K562 (cell line): ENCODE data around the gene POR. TPM values are rescaled to one million over a fixed set of nuclear protein-coding genes. Genes with fewer than 3 reads are reported as not detected.

ENCODE experiments used
- ATAC-seq: fragments of 200-7000 bp; cut with Tn5 transposase; 3 replicates; pipeline ENCODE4 v1.9.1; 2020; ENCODE audit warnings: moderate library complexity
- BruUV-seq: library from RNA; stranded (reverse); fragments of 400-500 nt; replicated peaks from 2 replicates; lab custom pipeline; 2021; lab: Mats Ljungman, UMichigan
- CTCF ChIA-PET: fragments of 300-600 bp; formaldehyde crosslinking; extraction: SDS; loops from one replicate; lab custom pipeline; 2021; ENCODE audit warnings: low intra/inter-chr PET ratio; lab: Yijun Ruan, JAX
- POLR2A ChIA-PET: fragments of 300-600, 350-650 bp; sonication (Branson Sonifier 250); formaldehyde crosslinking; extraction: SDS; loops from one replicate; lab custom pipeline; 2021; ENCODE audit warnings: antibody characterized with exemption, inconsistent platforms; lab: Yijun Ruan, JAX
- DNase-seq, 4 experiments: peaks; one replicate each; pipeline versions ENCODE4 v3.0.0 to v3.0.0-alpha.2; 2011 to 2018; ENCODE audit warnings: low spot score in 3 of 4, mixed read lengths in 3 of 4; ENCODE audit errors: extremely low read depth in 1 of 4
- FAIRE-seq: peaks from 2 replicates; lab custom pipeline; 2011; peaks lifted over from hg19 to GRCh38; lab: Jason Lieb, UNC
- H2AFZ ChIP-seq: 2 replicates; pipeline ENCODE4 v1.6.0; 2011; ENCODE audit warnings: low read depth, low read length, control low read depth, inconsistent platforms
- H3K27ac ChIP-seq: fragments of 200-600 bp; 3 replicates; pipeline ENCODE4 v1.8.0; 2011; ENCODE audit warnings: low read depth, mild to moderate bottlenecking, control low read depth, inconsistent platforms, low read length, moderate library complexity, mixed read lengths; ENCODE audit errors: extremely low read depth
- H3K27me3 ChIP-seq, 2 experiments: fragments of 300-600 bp in 1 of 2; 2 replicates in 1 of 2; 3 replicates in 1 of 2; pipeline versions ENCODE4 v1.6.0 to v1.8.0; 2011; ENCODE audit warnings: inconsistent platforms in 2 of 2, low read length in 2 of 2, mild to moderate bottlenecking in 1 of 2, mixed read lengths in 1 of 2, moderate library complexity in 1 of 2; ENCODE audit not compliant: control insufficient read depth in 2 of 2, insufficient read depth in 2 of 2
- H3K36me3 ChIP-seq: fragments of 300-600 bp; 3 replicates; pipeline ENCODE4 v1.8.0; 2011; ENCODE audit warnings: mild to moderate bottlenecking, low read length, inconsistent platforms; ENCODE audit not compliant: control insufficient read depth, insufficient read depth
- H3K4me1 ChIP-seq, 2 experiments: fragments of 200-600 bp in 1 of 2; replicated peaks in 1 of 2; 2 replicates in 1 of 2; 3 replicates in 1 of 2; pipeline versions ENCODE4 v1.5.1 to v1.8.0; 2011; ENCODE audit warnings: inconsistent platforms in 2 of 2, low read length in 2 of 2, mild to moderate bottlenecking in 1 of 2, mixed read lengths in 1 of 2, moderate library complexity in 1 of 2; ENCODE audit not compliant: control insufficient read depth in 2 of 2, insufficient read depth in 2 of 2
- H3K4me2 ChIP-seq: 2 replicates; pipeline ENCODE4 v1.6.1; 2011; ENCODE audit warnings: low read length, control low read depth, inconsistent platforms, mixed read lengths; ENCODE audit not compliant: insufficient read depth
- H3K4me3 ChIP-seq: fragments of 200-600 bp; sonication (generic), shearing (Covaris generic); 2 replicates; pipeline ENCODE4 v1.5.1; 2016; ENCODE audit warnings: control low read depth, inconsistent platforms
- H3K79me2 ChIP-seq: fragments of 200-600 bp; 3 replicates; pipeline ENCODE4 v1.8.0; 2011; ENCODE audit warnings: low read length, inconsistent platforms; ENCODE audit not compliant: control insufficient read depth, insufficient read depth
- H3K9ac ChIP-seq, 2 experiments: 2 replicates each; pipeline versions ENCODE4 v1.6.0 to v1.6.1; 2011; ENCODE audit warnings: low read depth in 2 of 2, low read length in 2 of 2, control low read depth in 1 of 2, inconsistent platforms in 1 of 2, mild to moderate bottlenecking in 1 of 2, mixed read lengths in 1 of 2; ENCODE audit not compliant: insufficient read depth in 1 of 2
- H3K9me1 ChIP-seq: one replicate; pipeline ENCODE4 v1.6.0; 2011; ENCODE audit warnings: inconsistent platforms, mild to moderate bottlenecking, low read length, moderate library complexity; ENCODE audit not compliant: control insufficient read depth, insufficient read depth
- H3K9me3 ChIP-seq: replicated peaks from 2 replicates; pipeline ENCODE4 v1.5.1; 2011; ENCODE audit warnings: low read depth, low read length, inconsistent platforms; ENCODE audit not compliant: control insufficient read depth, insufficient read depth
- H4K20me1 ChIP-seq: replicated peaks from 2 replicates; pipeline ENCODE4 v1.6.1; 2011; ENCODE audit warnings: low read length, inconsistent platforms, mixed read lengths; ENCODE audit not compliant: control insufficient read depth, insufficient read depth
- CTBP1 ChIP-seq: fragments of 450-650 bp; IDR thresholded peaks from 2 replicates; pipeline ENCODE4 v1.6.1; 2016; ENCODE audit warnings: borderline replicate concordance
- ERF ChIP-seq: fragments of 450-650 bp; formaldehyde crosslinking; IDR thresholded peaks from 2 replicates; pipeline ENCODE4 v1.4.0; 2020; ENCODE audit warnings: mild to moderate bottlenecking, mixed read lengths
- FOS ChIP-seq: IDR thresholded peaks from 3 replicates; pipeline ENCODE4 v1.6.1; 2011; ENCODE audit not compliant: insufficient read length; ENCODE audit errors: extremely low read depth
- MED1 ChIP-seq: sonication (generic); formaldehyde crosslinking; IDR thresholded peaks from 2 replicates; pipeline ENCODE4 v1.8.1; 2023; ENCODE audit warnings: missing genetic modification reagents, borderline replicate concordance
- ZMIZ1 ChIP-seq, 2 experiments: fragments of 150-350 bp in 1 of 2; IDR thresholded peaks; 2 replicates each; pipeline ENCODE4 v1.6.1; 2012 to 2016; ENCODE audit warnings: low read depth in 2 of 2, low read length in 2 of 2, mild to moderate bottlenecking in 1 of 2, moderate library complexity in 1 of 2
- ZNF41 ChIP-seq: fragments of 250-450 bp; sonication (Bioruptor Pico); conservative IDR thresholded peaks from 2 replicates; pipeline ENCODE4 v1.4.0; 2020; ENCODE audit warnings: mild to moderate bottlenecking
- WGBS: fragments of 100-300 bp; shearing (Covaris generic); methylation state at CpG from one replicate; pipeline ENCODE4 v1.1.6; 2016; ENCODE audit warnings: low coverage, mixed read lengths; ENCODE audit not compliant: insufficient coverage; ENCODE audit errors: missing lambda C conversion rate; 5-methylcytosine and 5-hydroxymethylcytosine counted together
- in situ Hi-C: fragments of 300-500 bp; cut with MboI; formaldehyde crosslinking; loops from 4 replicates; pipeline ENCODE4 v1.15.0; 2018; ENCODE audit warnings: inconsistent platforms, mixed read lengths
- intact Hi-C: fragments of 100-400 bp; cut with micrococcal nuclease; formaldehyde crosslinking; loops from 2 replicates; pipeline ENCODE4 v1.14.2; 2022
- polyA plus RNA-seq, 8 experiments: library from polyadenylated mRNA; depleted of rRNA in 4 of 8; stranded (reverse) in 5 of 8; unstranded in 3 of 8; fragments of >200 nt; fragmentation: Nextera tagmentation in 2 of 8; fragmentation: Illumina TruSeq in 1 of 8; extraction: Ambion mirVana in 2 of 8; extraction: Trizol in 1 of 8; gene quantifications; 2 replicates each; pipeline versions ENCODE4 v1.2.1 to v1.2.3, GENCODE V29; 2011 to 2014; ENCODE audit warnings: inconsistent platforms in 1 of 8, missing spikeins in 1 of 8
- total RNA-seq, 7 experiments: library from RNA; depleted of rRNA in 6 of 7; stranded (reverse); fragments of >200 nt in 6 of 7; fragmentation: Illumina TruSeq in 2 of 7; extraction: Trizol in 2 of 7; gene quantifications; 2 replicates each; pipeline versions ENCODE4 v1.2.1 to v1.2.3, GENCODE V29; 2011 to 2021; ENCODE audit warnings: low replicate concordance in 1 of 7
- TF ChIP-seq, protein P1 (sequence below): sonication (generic); formaldehyde crosslinking; IDR thresholded peaks from 2 replicates; pipeline ENCODE4 v1.8.1; 2023; ENCODE audit warnings: mild to moderate bottlenecking, missing genetic modification reagents

Gene POR
- total and polyA plus RNA-seq, 9 of the 15 experiments (the other 6 are each of a cell fraction or from before 2014, with no cell fraction given): 4.7 to 142 (median 40.8) TPM

DNA sequence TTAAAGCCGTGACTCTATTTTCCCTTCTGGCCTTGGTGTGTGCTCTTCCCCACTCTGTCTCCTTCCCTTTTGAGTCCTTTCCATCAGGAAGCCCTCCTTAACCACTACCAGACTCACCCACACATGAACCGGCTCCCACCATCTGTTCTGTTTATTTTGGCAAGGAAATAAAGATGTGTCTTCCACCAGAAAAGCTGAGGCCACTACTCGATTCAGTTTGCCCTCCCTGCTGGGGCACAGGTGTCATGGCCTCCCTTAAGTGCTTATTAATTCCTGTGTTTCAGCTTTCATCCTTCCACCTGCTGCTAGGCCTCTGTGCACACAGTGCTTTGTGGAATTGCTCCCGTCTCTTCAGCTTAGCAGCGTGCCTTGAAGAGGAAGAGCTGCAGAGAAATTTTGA, 16.7 kb downstream of the POR start:
- WGBS: 81% methylated on average over 5 of the region's 5 CpGs

GRCh38 chr7:75937958-75938786, 23.2 kb downstream of the POR start:
- in situ Hi-C loops (no loop called here), intact Hi-C loops (no loop called here)
- FAIRE-seq (peak; percentile 99), ATAC-seq (peak; percentile 94), DNase-seq (peak; percentile 70 to 90 (median 79))
- ChIA-PET POLR2A (interaction anchor here (0.6 to 1.8 kb wide), 9 partner anchors 9 to 53 kb away, joined by 3 to 8 read pairs (median 4); partner anchors contain the start of gene POR), CTCF (no interaction called here)
- no TSS peak for BruUV-seq
- Histone ChIP-seq H3K4me3 (no peak overlapping the region), H3K36me3 (peaks cover 5% of the 10 kb centered on the region; the same call in 2 of the 3 replicates), H3K79me2 (peaks cover 46% of the 10 kb centered on the region), H4K20me1 (no peaks in the 10 kb centered on the region), H3K9me3 (peaks cover 3% of the 10 kb centered on the region; the same call in 1 of the 2 replicates), H3K27ac (peak overlapping the region; percentile 79; the same call in 2 of the 3 replicates), H3K27me3 (no peaks in the 10 kb centered on the region), H3K4me1 (peaks cover 12 to 18% of the 10 kb centered on the region in 2 experiments; a peak in 4 of 5 replicates), H3K4me2 (peak overlapping the region; percentile 59; the same call in 1 of the 2 replicates), H3K9me1 (no peaks in the 10 kb centered on the region), H3K9ac (peak overlapping the region; percentile 46 to 82), H2AFZ (peak overlapping the region; percentile 34; the same call in 1 of the 2 replicates)
- WGBS: 41% methylated on average over 15 of the region's 15 CpGs
- TF ChIP-seq ZNF41 (CRISPR knock-in tag): peak; percentile 59
- TF ChIP-seq MED1: no peak
- TF ChIP-seq CTBP1: peak; percentile 88
- TF ChIP-seq, protein P1, sequence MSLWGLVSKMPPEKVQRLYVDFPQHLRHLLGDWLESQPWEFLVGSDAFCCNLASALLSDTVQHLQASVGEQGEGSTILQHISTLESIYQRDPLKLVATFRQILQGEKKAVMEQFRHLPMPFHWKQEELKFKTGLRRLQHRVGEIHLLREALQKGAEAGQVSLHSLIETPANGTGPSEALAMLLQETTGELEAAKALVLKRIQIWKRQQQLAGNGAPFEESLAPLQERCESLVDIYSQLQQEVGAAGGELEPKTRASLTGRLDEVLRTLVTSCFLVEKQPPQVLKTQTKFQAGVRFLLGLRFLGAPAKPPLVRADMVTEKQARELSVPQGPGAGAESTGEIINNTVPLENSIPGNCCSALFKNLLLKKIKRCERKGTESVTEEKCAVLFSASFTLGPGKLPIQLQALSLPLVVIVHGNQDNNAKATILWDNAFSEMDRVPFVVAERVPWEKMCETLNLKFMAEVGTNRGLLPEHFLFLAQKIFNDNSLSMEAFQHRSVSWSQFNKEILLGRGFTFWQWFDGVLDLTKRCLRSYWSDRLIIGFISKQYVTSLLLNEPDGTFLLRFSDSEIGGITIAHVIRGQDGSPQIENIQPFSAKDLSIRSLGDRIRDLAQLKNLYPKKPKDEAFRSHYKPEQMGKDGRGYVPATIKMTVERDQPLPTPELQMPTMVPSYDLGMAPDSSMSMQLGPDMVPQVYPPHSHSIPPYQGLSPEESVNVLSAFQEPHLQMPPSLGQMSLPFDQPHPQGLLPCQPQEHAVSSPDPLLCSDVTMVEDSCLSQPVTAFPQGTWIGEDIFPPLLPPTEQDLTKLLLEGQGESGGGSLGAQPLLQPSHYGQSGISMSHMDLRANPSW (CRISPR knock-in tag): no peak
- TF ChIP-seq ZMIZ1 (IDR thresholded peaks at IDR 0.05; ENCODE audit: low read depth in 2 of 2, low read length in 2 of 2): 0 out of 4 replicates have a peak, but pooled peaks of 1 of the 2 experiments have one; percentile 13

More for the DNA sequence above, 16.7 kb downstream of the POR start:
- H3K4me1 ChIP-seq: peaks cover 6 to 10% of the 10 kb centered on the region in 2 experiments; a peak in 4 of 5 replicates
- peaks cover 6% of the 10 kb centered on the region; the same call in 1 of the 3 replicates for H3K36me3 ChIP-seq
- FAIRE-seq (no peak), ATAC-seq (no peak), DNase-seq (no peak)
- H3K4me3 ChIP-seq: no peak overlapping the region
- peaks cover 59% of the 10 kb centered on the region for H3K79me2 ChIP-seq
- no peak overlapping the region for H2AFZ ChIP-seq
- no peak overlapping the region for H3K4me2 ChIP-seq
- intact Hi-C loops (no loop called here), in situ Hi-C loops (no loop called here)
- CTCF ChIA-PET: no interaction called here
- H3K27me3 ChIP-seq: no peaks in the 10 kb centered on the region
- no peaks in the 10 kb centered on the region for H4K20me1 ChIP-seq
- TF ChIP-seq ERF (CRISPR knock-in tag) (no peak), FOS (no peak)
- POLR2A ChIA-PET: interaction anchor here (0.6 to 0.8 kb wide), 3 partner anchors 10 to 121 kb away, joined by 3 to 4 read pairs (median 3); no protein-coding TSS in a partner anchor
- no peaks in the 10 kb centered on the region for H3K9me1 ChIP-seq
- BruUV-seq: no TSS peak
- H3K9me3 ChIP-seq: peaks cover 3% of the 10 kb centered on the region; the same call in 1 of the 2 replicates
- no peak overlapping the region; the same call in 2 of the 3 replicates for H3K27ac ChIP-seq
- no peak overlapping the region; a peak in 1 of 4 replicates for H3K9ac ChIP-seq
